Measurements from ENCODE around the gene PARP15. TPM values are rescaled to one million over a fixed set of nuclear protein-coding genes. Genes with fewer than 3 reads are reported as not detected.

The PARP15 gene
- total RNA-seq, 1 experiment from 2014 or later, result 0.24 TPM

DNA sequence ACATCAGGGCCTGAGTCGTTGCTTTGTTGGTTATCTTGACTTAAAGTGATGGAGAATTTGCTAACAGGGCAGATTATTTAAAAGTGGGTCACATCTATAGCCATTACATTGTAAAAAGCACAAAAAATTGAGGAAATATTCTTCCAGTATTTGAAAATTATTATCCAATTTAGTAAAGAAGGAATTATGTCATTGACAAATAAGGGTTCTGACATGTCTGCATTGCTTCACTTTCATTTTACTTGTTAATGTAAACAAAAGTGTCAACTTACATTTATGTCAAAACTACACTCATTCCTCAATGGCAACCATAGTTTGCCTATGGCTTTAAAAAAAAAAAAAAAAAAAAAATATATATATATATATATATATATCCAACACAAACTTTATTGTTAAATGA lies 99.8 kb downstream of the PARP15 start:
- Histone ChIP-seq H2BK5ac (ENCODE audit: insufficient read length, low read length) (no peak overlapping the region), H2BK12ac (ENCODE audit: insufficient read length, low read depth, low read length) (no peak overlapping the region), H2AK5ac (ENCODE audit: insufficient read length, low read length) (no peak overlapping the region), H3K4me2 (ENCODE audit: insufficient read depth, insufficient read length, low read length) (no peak overlapping the region), H3K18ac (ENCODE audit: insufficient read length, low read depth, low read length) (no peak overlapping the region), H3K23ac (ENCODE audit: insufficient read length, low read depth, low read length) (no peak overlapping the region), H2BK15ac (ENCODE audit: low read depth, low read length) (no peak overlapping the region), H3K56ac (ENCODE audit: insufficient read length, low read depth, low read length) (no peak overlapping the region), H3K27ac (ENCODE audit: insufficient read length, low read depth, low read length) (no peak overlapping the region), H4K91ac (ENCODE audit: insufficient read length, low read depth, low read length) (no peak overlapping the region), H4K20me1 (ENCODE audit: control insufficient read depth, insufficient read depth, insufficient read length) (no peaks in the 10 kb centered on the region), H3K27me3 (ENCODE audit: insufficient read depth, low read length) (no peaks in the 10 kb centered on the region), H3K79me1 (ENCODE audit: insufficient read depth, low read depth, low read length, poor library complexity, severe bottlenecking) (no peaks in the 10 kb centered on the region), H2BK20ac (ENCODE audit: low read depth, low read length, poor library complexity, severe bottlenecking) (no peak overlapping the region), H4K8ac (replicated peaks; ENCODE audit: insufficient read length, low read depth, low read length) (no peak overlapping the region), H3K79me2 (ENCODE audit: insufficient read depth, low read length) (no peaks in the 10 kb centered on the region), H3T11ph (ENCODE audit: low read length) (no peak overlapping the region), H3K9ac (ENCODE audit: extremely low read depth, insufficient read length, low read length) (no peak overlapping the region), H2BK120ac (ENCODE audit: low read depth, low read length, poor library complexity, severe bottlenecking) (no peak overlapping the region), H4K5ac (ENCODE audit: insufficient read length, low read depth, low read length) (no peak overlapping the region), H3K4me1 (ENCODE audit: insufficient read depth, low read length) (peaks cover 7% of the 10 kb centered on the region; the same call in 1 of the 2 replicates), H3K9me3 (ENCODE audit: control insufficient read depth, low read depth, low read length) (no peaks in the 10 kb centered on the region), H3K23me2 (ENCODE audit: insufficient read length, low read depth, low read length, poor library complexity, severe bottlenecking) (peaks cover 17% of the 10 kb centered on the region), H3K4ac (ENCODE audit: low read depth, low read length) (no peak overlapping the region), H3K14ac (ENCODE audit: insufficient read depth, low read length) (no peak overlapping the region), H2AFZ (ENCODE audit: low read length) (no peak overlapping the region)
- peaks cover 22 to 23% of the 10 kb centered on the region in 2 experiments for H3K4me1 Mint-ChIP-seq
- H3K36me3 Mint-ChIP-seq (ENCODE audit: insufficient read depth in 1 of 3, low read depth in 3 of 3), result peaks cover 0 to 2% (median 2%) of the 10 kb centered on the region in 3 experiments; a peak in 3 of 7 replicates
- peaks cover 3 to 4% of the 10 kb centered on the region in 2 experiments; a peak in 4 of 5 replicates for H3K9me3 Mint-ChIP-seq
- TF ChIP-seq, protein P1, sequence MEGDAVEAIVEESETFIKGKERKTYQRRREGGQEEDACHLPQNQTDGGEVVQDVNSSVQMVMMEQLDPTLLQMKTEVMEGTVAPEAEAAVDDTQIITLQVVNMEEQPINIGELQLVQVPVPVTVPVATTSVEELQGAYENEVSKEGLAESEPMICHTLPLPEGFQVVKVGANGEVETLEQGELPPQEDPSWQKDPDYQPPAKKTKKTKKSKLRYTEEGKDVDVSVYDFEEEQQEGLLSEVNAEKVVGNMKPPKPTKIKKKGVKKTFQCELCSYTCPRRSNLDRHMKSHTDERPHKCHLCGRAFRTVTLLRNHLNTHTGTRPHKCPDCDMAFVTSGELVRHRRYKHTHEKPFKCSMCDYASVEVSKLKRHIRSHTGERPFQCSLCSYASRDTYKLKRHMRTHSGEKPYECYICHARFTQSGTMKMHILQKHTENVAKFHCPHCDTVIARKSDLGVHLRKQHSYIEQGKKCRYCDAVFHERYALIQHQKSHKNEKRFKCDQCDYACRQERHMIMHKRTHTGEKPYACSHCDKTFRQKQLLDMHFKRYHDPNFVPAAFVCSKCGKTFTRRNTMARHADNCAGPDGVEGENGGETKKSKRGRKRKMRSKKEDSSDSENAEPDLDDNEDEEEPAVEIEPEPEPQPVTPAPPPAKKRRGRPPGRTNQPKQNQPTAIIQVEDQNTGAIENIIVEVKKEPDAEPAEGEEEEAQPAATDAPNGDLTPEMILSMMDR (conservative IDR thresholded peaks at IDR 0.05), result no peak
- DNase-seq, result no peak
- no peak overlapping the region for H3K27ac Mint-ChIP-seq
- WGBS (ENCODE audit: extremely low coverage, insufficient read length, low lambda C conversion rate), result no CpG with 5 or more reads among the region's 1 CpG
- H3K27me3 Mint-ChIP-seq (ENCODE audit: low read depth), result peaks cover 5% of the 10 kb centered on the region; the same call in 1 of the 2 replicates
- H3K4me3 Mint-ChIP-seq, result no peak overlapping the region
